Measurements from ENCODE around the gene CNGA3.

CNGA3 gene

DNA sequence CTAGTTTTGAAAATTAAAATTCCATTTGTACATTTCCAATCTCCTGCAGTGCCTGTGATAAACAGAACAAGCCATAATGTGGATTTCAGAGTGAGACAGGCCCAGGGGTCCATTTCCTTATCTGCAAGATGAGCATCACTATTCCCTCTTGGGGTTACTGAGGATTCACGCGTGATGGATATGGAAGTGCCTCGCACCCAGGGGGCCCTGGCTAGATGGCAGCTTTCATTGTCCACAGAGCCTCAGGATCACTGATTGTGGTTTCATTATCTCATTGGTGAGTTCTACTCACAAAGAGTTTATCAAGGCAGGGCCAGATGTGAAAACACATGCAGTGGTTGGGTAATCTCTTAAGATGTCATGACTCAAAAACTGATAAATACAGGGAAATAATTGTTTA lies 11.6 kb downstream of the CNGA3 start:
- TF ChIP-seq CTCF (IDR thresholded peaks at IDR 0.05; ENCODE audit: low read depth, low read length) (no peak), EZH2phosphoT487 (IDR thresholded peaks at IDR 0.05; ENCODE audit: low read depth) (no peak)
- H2AFZ ChIP-seq (ENCODE audit: low read depth, low read length): no peak overlapping the region
- no peaks in the 10 kb centered on the region for H4K20me1 ChIP-seq (ENCODE audit: insufficient read depth, low read length)
- H3K4me2 ChIP-seq (ENCODE audit: low read length): no peak overlapping the region
- H3K4me1 ChIP-seq (ENCODE audit: low read length): no peaks in the 10 kb centered on the region
- no peak overlapping the region for H3K27ac ChIP-seq (ENCODE audit: low read length)
- H3K79me2 ChIP-seq (ENCODE audit: low read length): no peaks in the 10 kb centered on the region
- H3K9me3 ChIP-seq (ENCODE audit: insufficient read depth, low read length): no peaks in the 10 kb centered on the region
- H3K9ac ChIP-seq (ENCODE audit: low read length): no peak overlapping the region
- H3K36me3 ChIP-seq (replicated peaks; ENCODE audit: low read depth, low read length): no peaks in the 10 kb centered on the region
- no peaks in the 10 kb centered on the region for H3K27me3 ChIP-seq (ENCODE audit: low read depth, low read length)
- H3K4me3 ChIP-seq (ENCODE audit: low read length): no peak overlapping the region

DNA sequence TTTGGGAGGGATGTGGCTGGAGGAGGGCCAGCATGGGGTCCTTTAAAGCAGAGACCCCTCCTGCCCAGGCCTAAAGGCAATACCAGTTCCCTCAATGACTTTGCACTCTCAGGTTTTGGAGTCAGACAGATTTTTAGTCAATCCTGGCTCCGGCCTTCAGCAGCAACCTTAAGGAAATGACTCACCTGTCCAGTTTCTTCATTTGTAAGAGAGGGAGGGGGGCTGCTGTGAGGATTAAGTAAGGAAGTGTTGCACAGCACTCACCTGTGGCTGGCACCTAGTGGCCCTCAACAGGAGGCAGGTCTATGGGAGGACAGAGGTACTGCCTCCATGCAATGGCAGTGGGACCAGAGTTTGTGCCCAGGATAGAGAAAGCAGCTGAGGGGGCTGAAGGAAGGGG lies 13.7 kb downstream of the CNGA3 start:
- Histone ChIP-seq H3K4me1 (ENCODE audit: low read length) (no peaks in the 10 kb centered on the region), H3K36me3 (replicated peaks; ENCODE audit: low read depth, low read length) (no peaks in the 10 kb centered on the region), H3K4me2 (ENCODE audit: low read length) (no peak overlapping the region), H3K9ac (ENCODE audit: low read length) (no peak overlapping the region), H3K4me3 (ENCODE audit: low read length) (no peak overlapping the region), H3K79me2 (ENCODE audit: low read length) (no peaks in the 10 kb centered on the region), H4K20me1 (ENCODE audit: insufficient read depth, low read length) (no peaks in the 10 kb centered on the region), H2AFZ (ENCODE audit: low read depth, low read length) (no peak overlapping the region), H3K27ac (ENCODE audit: low read length) (no peak overlapping the region), H3K27me3 (ENCODE audit: low read depth, low read length) (peaks cover 3% of the 10 kb centered on the region; the same call in 1 of the 2 replicates), H3K9me3 (ENCODE audit: insufficient read depth, low read length) (no peaks in the 10 kb centered on the region)
- TF ChIP-seq CTCF (IDR thresholded peaks at IDR 0.05; ENCODE audit: low read depth, low read length) (no peak), EZH2phosphoT487 (IDR thresholded peaks at IDR 0.05; ENCODE audit: low read depth) (no peak)

GRCh38 chr2:98367721-98368120 lies 21.5 kb downstream of the CNGA3 start:
- Histone ChIP-seq H2AFZ (ENCODE audit: low read depth, low read length) (no peak overlapping the region), H3K27ac (ENCODE audit: low read length) (no peak overlapping the region)

GRCh38 chr2:98369710-98370239 lies 23.5 kb downstream of the CNGA3 start:
- H2AFZ ChIP-seq (ENCODE audit: low read depth, low read length): no peak overlapping the region
- H3K9me3 ChIP-seq (ENCODE audit: insufficient read depth, low read length): peaks cover 11% of the 10 kb centered on the region; the same call in 1 of the 2 replicates
- H3K27ac ChIP-seq (ENCODE audit: low read length): no peak overlapping the region
- H3K79me2 ChIP-seq (ENCODE audit: low read length): no peaks in the 10 kb centered on the region
- no peaks in the 10 kb centered on the region for H3K36me3 ChIP-seq (replicated peaks; ENCODE audit: low read depth, low read length)
- H4K20me1 ChIP-seq (ENCODE audit: insufficient read depth, low read length): no peaks in the 10 kb centered on the region
- H3K27me3 ChIP-seq (ENCODE audit: low read depth, low read length): peaks cover 15% of the 10 kb centered on the region; the same call in 1 of the 2 replicates
- no peak for TF ChIP-seq CTCF (IDR thresholded peaks at IDR 0.05; ENCODE audit: low read depth, low read length)
- no peak for TF ChIP-seq EZH2phosphoT487 (IDR thresholded peaks at IDR 0.05; ENCODE audit: low read depth)
- H3K4me2 ChIP-seq (ENCODE audit: low read length): no peak overlapping the region
- no peak overlapping the region for H3K9ac ChIP-seq (ENCODE audit: low read length)
- no peak overlapping the region for H3K4me3 ChIP-seq (ENCODE audit: low read length)
- no peaks in the 10 kb centered on the region for H3K4me1 ChIP-seq (ENCODE audit: low read length)

More at GRCh38 chr2:98367721-98368120, 21.5 kb downstream of the CNGA3 start:
- H3K4me2 ChIP-seq (ENCODE audit: low read length): no peak overlapping the region
- H3K36me3 ChIP-seq (replicated peaks; ENCODE audit: low read depth, low read length): no peaks in the 10 kb centered on the region
- H4K20me1 ChIP-seq (ENCODE audit: insufficient read depth, low read length): no peaks in the 10 kb centered on the region
- H3K9ac ChIP-seq (ENCODE audit: low read length): no peak overlapping the region
- no peaks in the 10 kb centered on the region for H3K4me1 ChIP-seq (ENCODE audit: low read length)
- peaks cover 11% of the 10 kb centered on the region; the same call in 1 of the 2 replicates for H3K9me3 ChIP-seq (ENCODE audit: insufficient read depth, low read length)
- TF ChIP-seq CTCF (IDR thresholded peaks at IDR 0.05; ENCODE audit: low read depth, low read length) (no peak), EZH2phosphoT487 (IDR thresholded peaks at IDR 0.05; ENCODE audit: low read depth) (no peak)
- H3K4me3 ChIP-seq (ENCODE audit: low read length): no peak overlapping the region
- no peaks in the 10 kb centered on the region for H3K79me2 ChIP-seq (ENCODE audit: low read length)
- peaks cover 3% of the 10 kb centered on the region; the same call in 1 of the 2 replicates for H3K27me3 ChIP-seq (ENCODE audit: low read depth, low read length)

Measured in OCI-LY3 (cell line).